Testis (tissue), 3 donors: Measurements from ENCODE around the gene CHST9. TPM values are rescaled to one million over a fixed set of nuclear protein-coding genes. Genes with fewer than 3 reads are reported as not detected.

Experiments used
- DNase-seq: peaks from one replicate; pipeline ENCODE4 v3.0.0-alpha.2; 2019
- H3K27ac ChIP-seq, 2 donors: fragments of 200-600 bp; sonication (generic); one replicate each; pipeline ENCODE4 v1.5.1; 2019
- H3K27me3 ChIP-seq: fragments of 200-600 bp; sonication (generic); one replicate; pipeline ENCODE4 v1.5.1; 2019
- H3K36me3 ChIP-seq: fragments of 200-600 bp; sonication (generic); one replicate; pipeline ENCODE4 v1.5.1; 2017; ENCODE audit warnings: low read depth; ENCODE audit errors: missing control alignments
- H3K4me1 ChIP-seq: fragments of 200-600 bp; sonication (generic); one replicate; pipeline ENCODE4 v1.5.1; 2019
- H3K4me3 ChIP-seq, 2 donors: fragments of 200-600 bp; sonication (generic); one replicate each; pipeline ENCODE4 v1.5.1; 2017 to 2019
- H3K9me3 ChIP-seq: fragments of 200-600 bp; sonication (generic); one replicate; pipeline ENCODE4 v1.5.1; 2017
- POLR2A ChIP-seq: fragments of 450-650 bp; IDR thresholded peaks from one replicate; pipeline ENCODE4 v1.6.1; 2017; ENCODE audit warnings: antibody characterized with exemption, mild to moderate bottlenecking, moderate library complexity
- WGBS, 2 donors: methylation state at CpG; one replicate each; pipeline ENCODE4 v1.1.5; 2018; 5-methylcytosine and 5-hydroxymethylcytosine counted together
- intact Hi-C: fragments of 100-400 bp; cut with DNase I; formaldehyde crosslinking; loops from one replicate; pipeline ENCODE4 v1.15.1; 2023; ENCODE audit warnings: low total_unique reads
- polyA plus RNA-seq: library from polyadenylated mRNA; stranded (reverse); fragments of 350-450 nt; fragmentation: Illumina TruSeq; extraction: RNeasy Lipid Tissue Mini Kit (QIAGEN cat#74804); gene quantifications from one replicate; pipeline ENCODE4 v1.2.3, GENCODE V29; 2014; ENCODE audit warnings: low read depth, low replicate concordance; ENCODE audit not compliant: insufficient read depth
- total RNA-seq, 2 donors: library from RNA; depleted of rRNA; stranded (reverse); fragments of >200 nt; gene quantifications; one replicate each; pipeline ENCODE4 v1.2.3, GENCODE V29; 2016
- TF ChIP-seq, protein P1 (sequence below), 3 experiments: fragments of 450-650 bp in 2 of 3; fragments of 200-600 bp in 1 of 3; sonication (generic) in 1 of 3; IDR thresholded peaks; one replicate each; pipeline ENCODE4 v1.5.1; 2016 to 2019; ENCODE audit warnings: antibody characterized with exemption in 3 of 3, mild to moderate bottlenecking in 2 of 3, moderate library complexity in 1 of 3

Gene CHST9
- total and polyA plus RNA-seq, 3 donors from 2014 or later = 9.6 to 25.5 (median 20.9) TPM

DNA sequence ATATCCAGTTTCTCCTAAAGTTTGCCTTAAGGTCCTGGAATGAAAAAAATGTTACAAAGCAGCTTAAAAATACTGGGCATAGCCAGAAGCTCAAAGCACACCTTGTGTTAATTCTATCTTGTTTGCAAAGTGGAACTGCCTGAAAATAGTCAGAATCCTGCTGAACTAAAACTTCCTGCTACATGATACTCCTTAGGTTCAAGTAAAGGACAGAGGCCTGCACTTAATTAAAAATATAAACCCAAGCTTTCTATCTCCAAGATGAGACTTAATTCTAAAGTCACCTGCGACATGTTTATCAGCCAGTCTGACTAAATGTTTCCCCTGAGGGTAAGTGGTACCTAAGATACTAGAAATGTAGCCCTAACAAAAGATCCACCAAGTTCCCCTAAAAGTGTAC, 103.4 kb downstream of the CHST9 start:
- no peak for DNase-seq
- TF ChIP-seq, protein P1, sequence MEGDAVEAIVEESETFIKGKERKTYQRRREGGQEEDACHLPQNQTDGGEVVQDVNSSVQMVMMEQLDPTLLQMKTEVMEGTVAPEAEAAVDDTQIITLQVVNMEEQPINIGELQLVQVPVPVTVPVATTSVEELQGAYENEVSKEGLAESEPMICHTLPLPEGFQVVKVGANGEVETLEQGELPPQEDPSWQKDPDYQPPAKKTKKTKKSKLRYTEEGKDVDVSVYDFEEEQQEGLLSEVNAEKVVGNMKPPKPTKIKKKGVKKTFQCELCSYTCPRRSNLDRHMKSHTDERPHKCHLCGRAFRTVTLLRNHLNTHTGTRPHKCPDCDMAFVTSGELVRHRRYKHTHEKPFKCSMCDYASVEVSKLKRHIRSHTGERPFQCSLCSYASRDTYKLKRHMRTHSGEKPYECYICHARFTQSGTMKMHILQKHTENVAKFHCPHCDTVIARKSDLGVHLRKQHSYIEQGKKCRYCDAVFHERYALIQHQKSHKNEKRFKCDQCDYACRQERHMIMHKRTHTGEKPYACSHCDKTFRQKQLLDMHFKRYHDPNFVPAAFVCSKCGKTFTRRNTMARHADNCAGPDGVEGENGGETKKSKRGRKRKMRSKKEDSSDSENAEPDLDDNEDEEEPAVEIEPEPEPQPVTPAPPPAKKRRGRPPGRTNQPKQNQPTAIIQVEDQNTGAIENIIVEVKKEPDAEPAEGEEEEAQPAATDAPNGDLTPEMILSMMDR (IDR thresholded peaks at IDR 0.05) = no peak
- no peak for TF ChIP-seq POLR2A
- WGBS, 2 donors = 86 to 94% methylated on average over 1 of the region's 1 CpG
- Histone ChIP-seq H3K4me3 (no peak overlapping the region), H3K36me3 (no peaks in the 10 kb centered on the region), H3K27me3 (no peaks in the 10 kb centered on the region), H3K4me1 (no peaks in the 10 kb centered on the region), H3K27ac (no peak overlapping the region), H3K9me3 (no peaks in the 10 kb centered on the region)
- intact Hi-C loops = no loop called here

- no peak for TF ChIP-seq POLR2A
- TF ChIP-seq, protein P1 (IDR thresholded peaks at IDR 0.05) = no peak
- H3K27me3 ChIP-seq = no peaks in the 10 kb centered on the region
- no peak for DNase-seq
- no peaks in the 10 kb centered on the region for H3K36me3 ChIP-seq
- no peaks in the 10 kb centered on the region for H3K9me3 ChIP-seq
- H3K4me3 ChIP-seq = no peak overlapping the region
- intact Hi-C loops = no loop called here
- H3K27ac ChIP-seq = no peak overlapping the region
- WGBS, 2 donors = 50 to 56% methylated on average over 3 of the region's 3 CpGs
- H3K4me1 ChIP-seq = no peaks in the 10 kb centered on the region
Observed at GRCh38 chr18:27075828-27076227, 109.3 kb downstream of the CHST9 start.

- WGBS, 2 donors = 69 to 75% methylated on average over 5 of the region's 5 CpGs
- intact Hi-C loops = no loop called here
Observed at GRCh38 chr18:27073404-27073830, 111.7 kb downstream of the CHST9 start.

DNA sequence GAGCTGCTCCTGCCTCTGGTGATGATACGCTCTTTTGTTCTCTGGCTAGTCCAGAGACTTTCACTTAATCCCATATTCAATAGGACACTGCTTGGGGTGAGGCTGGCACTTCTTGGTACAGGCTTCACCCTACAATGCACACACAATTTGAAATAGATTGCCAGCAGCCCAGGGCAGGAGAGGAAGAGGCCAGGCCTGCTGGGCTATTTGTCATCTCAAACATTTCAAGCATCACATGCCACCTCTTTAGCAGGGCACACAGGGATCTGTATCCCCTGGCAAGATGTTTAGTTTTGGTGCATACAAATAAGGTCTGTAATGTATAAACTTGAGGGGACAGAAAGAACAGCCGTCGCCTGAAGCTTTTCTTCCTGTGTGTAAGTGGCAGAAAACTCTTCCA, 120.4 kb downstream of the CHST9 start:
- intact Hi-C loops = no loop called here
- WGBS, 2 donors = 88 to 92% methylated on average over 3 of the region's 3 CpGs
- Histone ChIP-seq H3K36me3 (no peaks in the 10 kb centered on the region), H3K27ac (no peak overlapping the region), H3K9me3 (no peaks in the 10 kb centered on the region), H3K4me1 (no peaks in the 10 kb centered on the region), H3K27me3 (no peaks in the 10 kb centered on the region), H3K4me3 (no peak overlapping the region)
- DNase-seq = no peak
- TF ChIP-seq, protein P1 (IDR thresholded peaks at IDR 0.05) = no peak
- no peak for TF ChIP-seq POLR2A

More at GRCh38 chr18:27073404-27073830, 111.7 kb downstream of the CHST9 start:
- H3K27me3 ChIP-seq = no peaks in the 10 kb centered on the region
- H3K27ac ChIP-seq = no peak overlapping the region
- no peaks in the 10 kb centered on the region for H3K36me3 ChIP-seq
- no peak for DNase-seq
- no peak for TF ChIP-seq POLR2A
- TF ChIP-seq, protein P1 (IDR thresholded peaks at IDR 0.05) = no peak
- H3K4me1 ChIP-seq = no peaks in the 10 kb centered on the region
- no peaks in the 10 kb centered on the region for H3K9me3 ChIP-seq
- no peak overlapping the region for H3K4me3 ChIP-seq

- Histone ChIP-seq H3K4me3 (no peak overlapping the region), H3K36me3 (no peaks in the 10 kb centered on the region), H3K9me3 (no peaks in the 10 kb centered on the region), H3K27me3 (no peaks in the 10 kb centered on the region), H3K4me1 (no peaks in the 10 kb centered on the region), H3K27ac (no peak overlapping the region)
- DNase-seq = no peak
- TF ChIP-seq, protein P1 (IDR thresholded peaks at IDR 0.05) = no peak
- TF ChIP-seq POLR2A = no peak
- WGBS, 2 donors = 98 to 100% methylated on average over 2 of the region's 2 CpGs
- intact Hi-C loops = no loop called here
Observed at GRCh38 chr18:27062802-27063201, 122.3 kb downstream of the CHST9 start.
